HG03139 (cell line): ENCODE results near the gene CES5A.
"Not testable (repeated sequence)": the region's sequence is repeated elsewhere in the genome, so short reads cannot be mapped to it uniquely, and the experiment has no call there.

Experiments used
- ATAC-seq: cut with Tn5 transposase; IDR thresholded peaks from one replicate; pipeline ENCODE4 v1.9.1; 2021; ENCODE audit not compliant: unreplicated experiment

Gene CES5A

GRCh38 chr16:55876854-55877253 is 1.7 kb upstream of the CES5A start:
- ATAC-seq: no peak

GRCh38 chr16:55873122-55873521 is 2.1 kb downstream of the CES5A start:
- ATAC-seq: no peak

- no peak for ATAC-seq
These were observed 3.0 kb downstream of the CES5A start for GRCh38 chr16:55872130-55872529.

- ATAC-seq: no peak
These were observed 3.6 kb downstream of the CES5A start for GRCh38 chr16:55871411-55872038.

- ATAC-seq: no peak
These were observed 6.2 kb downstream of the CES5A start for GRCh38 chr16:55868980-55869379.

GRCh38 chr16:55868137-55868536 is 7.0 kb downstream of the CES5A start:
- no peak for ATAC-seq

GRCh38 chr16:55861288-55861687 is 13.9 kb downstream of the CES5A start:
- no peak for ATAC-seq

GRCh38 chr16:55857650-55858049 is 17.5 kb downstream of the CES5A start:
- not testable (repeated sequence) for ATAC-seq

- no peak for ATAC-seq
These were observed 18.2 kb downstream of the CES5A start for GRCh38 chr16:55856950-55857349.

- no peak for ATAC-seq
These were observed 22.1 kb downstream of the CES5A start for GRCh38 chr16:55853114-55853513.

GRCh38 chr16:55849536-55849935 is 25.6 kb downstream of the CES5A start:
- no peak for ATAC-seq

GRCh38 chr16:55846598-55847346 is 28.4 kb downstream of the CES5A start:
- no peak for ATAC-seq

GRCh38 chr16:55843105-55843395 is 32.1 kb downstream of the CES5A start:
- ATAC-seq: no peak

GRCh38 chr16:55842369-55843104 is 32.6 kb downstream of the CES5A start:
- ATAC-seq: peak; percentile 63

- no peak for ATAC-seq
These were observed 36.1 kb downstream of the CES5A start for GRCh38 chr16:55839115-55839514.

- ATAC-seq: no peak
These were observed 39.0 kb downstream of the CES5A start for GRCh38 chr16:55836158-55836611.

- no peak for ATAC-seq
These were observed 39.6 kb downstream of the CES5A start for GRCh38 chr16:55835581-55835980.

GRCh38 chr16:55835173-55835572 is 40.0 kb downstream of the CES5A start:
- ATAC-seq: not testable (repeated sequence)

GRCh38 chr16:55834049-55834448 is 41.1 kb downstream of the CES5A start:
- peak; percentile 50 for ATAC-seq

GRCh38 chr16:55832773-55833691 is 42.1 kb downstream of the CES5A start, which contains the start of gene CES1:
Gene CES1 (minus strand): TSS chr16:55833096. CDS start chr16:55833055, 41 bp downstream.
- no peak for ATAC-seq

GRCh38 chr16:55832425-55832772 is 42.8 kb downstream of the CES5A start:
- no peak for ATAC-seq
